ENCODE measurements around the gene PLAAT4.

Gene PLAAT4

DNA sequence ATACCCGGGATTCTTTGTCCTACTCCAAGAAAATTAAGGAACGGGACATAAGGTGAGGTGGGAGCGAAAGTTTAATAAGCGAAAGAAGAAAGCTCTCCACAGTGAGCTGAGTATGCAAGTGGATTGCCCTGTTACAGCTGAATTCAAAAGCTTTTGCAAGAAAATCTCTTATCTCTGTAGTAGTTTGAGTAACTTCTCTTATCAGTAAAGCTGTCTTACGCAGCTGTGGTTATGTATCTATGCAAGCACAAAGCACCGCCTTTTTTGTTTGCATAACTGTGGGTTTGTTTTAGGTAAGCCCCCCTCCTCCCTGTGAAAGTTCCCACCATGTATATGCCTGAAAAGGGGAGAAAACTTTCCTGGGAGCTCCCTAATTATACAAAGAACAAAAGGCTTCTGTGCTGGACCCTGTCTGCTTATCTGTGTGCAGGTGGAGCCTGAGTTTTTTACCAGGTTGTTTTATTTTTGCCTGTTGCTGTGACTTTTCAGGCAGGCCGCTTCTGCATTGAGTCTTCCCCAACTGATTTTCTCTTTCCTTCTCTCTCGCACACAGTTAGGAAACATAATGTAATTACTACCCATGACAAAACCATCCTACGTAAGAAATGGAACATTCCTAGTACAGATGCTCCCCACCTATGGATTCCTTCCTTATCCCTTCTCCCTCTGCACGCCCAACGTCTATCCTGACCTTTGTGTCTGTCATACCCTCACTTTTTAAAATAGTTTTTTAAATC is 44.8 kb upstream of the PLAAT4 start:
- TF ChIP-seq, protein P1, sequence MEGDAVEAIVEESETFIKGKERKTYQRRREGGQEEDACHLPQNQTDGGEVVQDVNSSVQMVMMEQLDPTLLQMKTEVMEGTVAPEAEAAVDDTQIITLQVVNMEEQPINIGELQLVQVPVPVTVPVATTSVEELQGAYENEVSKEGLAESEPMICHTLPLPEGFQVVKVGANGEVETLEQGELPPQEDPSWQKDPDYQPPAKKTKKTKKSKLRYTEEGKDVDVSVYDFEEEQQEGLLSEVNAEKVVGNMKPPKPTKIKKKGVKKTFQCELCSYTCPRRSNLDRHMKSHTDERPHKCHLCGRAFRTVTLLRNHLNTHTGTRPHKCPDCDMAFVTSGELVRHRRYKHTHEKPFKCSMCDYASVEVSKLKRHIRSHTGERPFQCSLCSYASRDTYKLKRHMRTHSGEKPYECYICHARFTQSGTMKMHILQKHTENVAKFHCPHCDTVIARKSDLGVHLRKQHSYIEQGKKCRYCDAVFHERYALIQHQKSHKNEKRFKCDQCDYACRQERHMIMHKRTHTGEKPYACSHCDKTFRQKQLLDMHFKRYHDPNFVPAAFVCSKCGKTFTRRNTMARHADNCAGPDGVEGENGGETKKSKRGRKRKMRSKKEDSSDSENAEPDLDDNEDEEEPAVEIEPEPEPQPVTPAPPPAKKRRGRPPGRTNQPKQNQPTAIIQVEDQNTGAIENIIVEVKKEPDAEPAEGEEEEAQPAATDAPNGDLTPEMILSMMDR (IDR thresholded peaks at IDR 0.05; ENCODE audit: insufficient read depth, low read length, missing control alignments): no peak
- CTCF ChIA-PET: interaction anchor here (1.8 to 2.1 kb wide), 2 partner anchors 13 to 144 kb away, joined by 4 to 11 read pairs; no protein-coding TSS in a partner anchor
- POLR2A ChIA-PET: no interaction called here
- DNase-seq (ENCODE audit: low read depth, low spot score): no peak
- H3K4me3 ChIP-seq (ENCODE audit: low read depth, low read length): no peak overlapping the region

DNA sequence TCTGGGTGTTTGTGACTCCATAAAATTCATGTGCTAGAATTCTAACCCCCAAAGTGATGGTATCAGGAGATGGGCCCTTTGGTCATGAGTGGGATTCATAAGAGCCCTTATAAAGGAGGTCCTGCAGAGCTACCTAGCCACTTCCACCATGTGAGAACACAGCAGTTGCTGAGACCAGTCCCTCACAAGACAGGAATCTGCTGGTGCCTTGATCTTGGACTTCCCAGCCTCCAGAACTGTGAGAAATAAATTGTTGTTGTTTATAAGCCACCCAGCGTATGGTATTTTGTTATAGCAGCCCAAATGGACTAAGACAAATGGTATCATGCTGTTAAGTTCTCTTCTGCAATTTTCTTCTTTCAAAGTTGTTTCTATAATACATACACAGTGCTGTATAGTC is 44.2 kb upstream of the PLAAT4 start:
- TF ChIP-seq, protein P1 (IDR thresholded peaks at IDR 0.05; ENCODE audit: insufficient read depth, low read length, missing control alignments): no peak
- CTCF ChIA-PET: no interaction called here
- POLR2A ChIA-PET: no interaction called here
- H3K4me3 ChIP-seq (ENCODE audit: low read depth, low read length): no peak overlapping the region
- DNase-seq (ENCODE audit: low read depth, low spot score): no peak

DNA sequence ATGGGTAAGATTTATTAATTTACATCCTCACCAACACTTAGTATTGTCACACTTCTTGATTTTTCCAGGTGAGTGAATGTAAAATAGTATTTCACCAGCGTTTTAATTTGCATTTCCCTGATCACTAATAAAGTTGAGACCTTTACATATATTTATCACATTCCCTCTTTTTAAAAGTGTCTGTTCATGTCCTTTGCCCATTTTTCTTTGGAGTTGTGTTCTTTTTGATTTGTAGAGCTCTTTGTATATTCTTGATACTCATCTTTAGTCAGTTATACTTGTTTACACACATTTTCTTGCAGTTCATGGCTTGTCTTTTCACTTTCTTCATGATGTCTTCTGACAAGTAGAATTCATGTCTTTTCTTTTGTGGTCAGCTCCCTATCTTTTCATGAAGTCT is 43.5 kb upstream of the PLAAT4 start:
- ChIA-PET CTCF (interaction anchor here (0.6 to 0.7 kb wide), 2 partner anchors 13 to 35 kb away, joined by 3 read pairs; no protein-coding TSS in a partner anchor), POLR2A (no interaction called here)
- TF ChIP-seq, protein P1 (IDR thresholded peaks at IDR 0.05; ENCODE audit: insufficient read depth, low read length, missing control alignments): no peak
- no peak for DNase-seq (ENCODE audit: low read depth, low spot score)
- no peak overlapping the region for H3K4me3 ChIP-seq (ENCODE audit: low read depth, low read length)

DNA sequence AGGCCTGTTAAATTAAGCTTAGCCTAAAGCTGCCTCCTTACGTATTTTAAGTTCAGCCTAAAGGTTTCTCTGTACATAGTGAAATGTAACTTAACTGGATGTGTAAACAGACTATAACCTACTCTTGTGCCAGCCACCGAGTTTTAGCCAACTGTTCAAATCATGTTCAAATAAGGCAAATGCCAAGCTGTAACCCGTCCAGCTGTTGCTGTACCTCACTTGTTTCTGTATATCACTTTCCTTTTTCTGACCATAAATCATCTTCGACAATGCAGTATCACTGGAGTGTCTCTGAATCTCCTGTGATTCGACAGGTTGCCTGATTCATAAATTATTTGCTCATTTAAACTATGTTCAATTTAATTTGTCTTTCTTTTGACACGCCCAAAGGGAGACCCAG is 41.6 kb upstream of the PLAAT4 start:
- TF ChIP-seq, protein P1 (IDR thresholded peaks at IDR 0.05; ENCODE audit: insufficient read depth, low read length, missing control alignments): no peak
- H3K4me3 ChIP-seq (ENCODE audit: low read depth, low read length): no peak overlapping the region
- no peak for DNase-seq (ENCODE audit: low read depth, low spot score)
- ChIA-PET POLR2A (no interaction called here), CTCF (interaction anchor here (1.3 kb wide), 1 partner anchor 141 kb away, joined by 3 read pairs; no protein-coding TSS in a partner anchor)

DNA sequence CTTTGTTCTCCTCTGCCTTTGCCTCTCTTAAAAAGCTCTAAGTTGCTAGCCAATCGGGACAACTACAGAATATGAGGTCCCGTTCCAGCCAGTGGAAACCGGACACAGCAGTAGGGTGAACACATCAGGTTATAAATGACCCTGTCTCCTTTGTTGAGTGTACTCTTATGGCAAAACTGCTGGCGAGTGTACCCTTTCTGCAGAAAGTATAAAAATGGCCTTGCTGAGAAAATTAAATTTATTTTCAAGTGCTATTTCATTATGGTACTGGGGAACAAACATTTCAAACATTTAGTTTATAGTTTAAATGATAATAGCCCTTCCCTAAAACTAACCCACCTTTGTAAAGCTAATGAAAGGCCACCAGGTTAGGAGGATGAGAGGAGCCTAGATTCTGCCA is 36.7 kb upstream of the PLAAT4 start:
- TF ChIP-seq, protein P1 (IDR thresholded peaks at IDR 0.05; ENCODE audit: insufficient read depth, low read length, missing control alignments): no peak
- CTCF ChIA-PET: no interaction called here
- DNase-seq (ENCODE audit: low read depth, low spot score): no peak
- POLR2A ChIA-PET: no interaction called here
- H3K4me3 ChIP-seq (ENCODE audit: low read depth, low read length): no peak overlapping the region

DNA sequence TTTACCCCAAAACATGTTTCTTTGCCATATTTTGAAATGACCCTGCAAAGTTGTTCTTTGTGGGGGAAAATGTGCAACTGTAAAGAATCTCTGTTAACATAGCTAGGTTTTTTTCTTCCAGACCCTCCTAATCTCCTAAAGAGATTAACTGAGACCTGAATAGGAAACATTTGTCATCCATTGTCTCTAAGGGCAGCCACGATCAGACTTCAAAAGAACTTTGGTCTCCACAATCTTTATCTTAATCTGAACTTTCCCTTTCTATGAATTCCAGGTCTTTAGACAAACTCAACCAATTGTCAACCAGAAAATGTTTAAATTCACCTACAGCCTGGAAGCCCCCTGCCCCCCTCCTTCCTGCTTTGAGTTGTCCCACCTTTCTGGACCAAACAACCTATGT is 35.4 kb upstream of the PLAAT4 start:
- ChIA-PET CTCF (no interaction called here), POLR2A (no interaction called here)
- TF ChIP-seq, protein P1 (IDR thresholded peaks at IDR 0.05; ENCODE audit: insufficient read depth, low read length, missing control alignments): no peak
- H3K4me3 ChIP-seq (ENCODE audit: low read depth, low read length): no peak overlapping the region
- no peak for DNase-seq (ENCODE audit: low read depth, low spot score)

Data from AG04449 (cell line).